HG03066 (cell line): Measurements from ENCODE around the gene AFF3.

Experiments used
- ATAC-seq: cut with Tn5 transposase; IDR thresholded peaks from one replicate; pipeline ENCODE4 v1.9.1; 2021; ENCODE audit warnings: low read depth; ENCODE audit not compliant: unreplicated experiment

Gene AFF3

DNA sequence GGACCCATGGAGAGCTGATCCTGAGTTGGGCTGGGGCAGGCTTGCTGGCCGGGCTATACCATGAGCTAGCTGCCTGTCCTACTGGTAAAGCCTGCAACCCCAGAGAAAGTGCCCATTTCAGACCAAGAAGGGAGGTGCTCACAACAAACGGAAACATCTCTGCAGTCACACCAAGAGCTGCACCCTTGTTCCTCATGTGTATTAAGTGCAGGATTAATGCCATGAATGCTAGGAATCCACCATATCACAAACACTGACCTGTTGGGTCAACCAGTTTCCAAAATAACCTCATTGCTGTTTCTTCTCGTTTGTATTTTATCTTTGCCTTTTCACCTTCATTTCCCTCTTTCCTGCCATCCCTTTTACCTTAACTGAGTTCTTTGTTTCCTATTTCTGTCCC is 69.9 kb downstream of the AFF3 start:
- ATAC-seq: no peak

DNA sequence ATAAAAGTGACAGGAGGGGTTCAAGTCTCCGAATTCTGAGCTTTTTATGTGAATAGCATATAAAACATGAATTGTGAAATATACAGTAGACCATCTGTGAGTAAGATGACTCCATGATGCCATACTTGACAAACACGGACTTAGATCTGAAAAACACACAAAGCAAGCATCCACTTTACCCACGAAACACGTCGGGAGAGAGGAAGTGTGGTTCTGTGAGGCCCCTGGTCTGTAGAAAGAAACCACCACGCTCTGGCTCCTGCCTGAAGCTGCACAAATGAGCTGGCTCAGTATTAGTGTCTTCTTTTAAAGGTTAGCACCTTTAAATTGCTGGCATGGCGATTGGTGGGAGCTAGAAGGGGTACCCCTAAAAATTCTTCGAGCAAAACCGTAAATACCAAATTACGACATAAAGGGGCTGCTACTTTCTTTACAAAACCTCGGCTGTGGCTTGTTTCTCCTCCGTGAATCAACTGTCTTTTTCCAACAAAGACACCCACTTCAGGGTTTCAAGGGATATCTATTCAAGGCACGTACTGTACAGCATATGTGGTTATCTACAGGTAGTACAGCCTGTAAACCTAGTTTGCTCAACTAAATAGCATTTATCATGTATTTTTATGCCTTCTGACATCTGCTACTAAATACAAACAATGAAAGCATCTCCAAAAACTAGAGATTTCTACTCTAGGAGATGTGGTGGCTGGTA is 70.9 kb downstream of the AFF3 start:
- no peak for ATAC-seq

DNA sequence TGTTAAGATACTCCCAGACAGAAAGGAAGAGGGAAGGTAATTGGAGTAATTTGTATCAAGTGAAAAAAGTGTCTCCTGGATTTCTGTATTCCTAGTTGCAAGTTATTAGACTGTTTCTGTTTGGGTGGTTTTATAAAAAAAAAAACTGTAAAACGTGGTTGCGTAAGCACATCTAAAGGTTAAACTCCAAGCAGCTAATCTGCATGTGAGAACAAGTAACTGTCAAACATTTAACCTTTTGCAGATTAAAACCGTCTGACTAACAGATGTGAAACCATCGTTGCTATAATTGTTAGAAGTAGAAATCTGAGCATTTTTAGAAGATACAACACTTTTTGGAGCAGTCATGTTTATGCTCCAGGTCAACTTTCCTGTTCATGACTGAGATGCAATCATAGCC is 72.3 kb downstream of the AFF3 start:
- ATAC-seq: no peak

DNA sequence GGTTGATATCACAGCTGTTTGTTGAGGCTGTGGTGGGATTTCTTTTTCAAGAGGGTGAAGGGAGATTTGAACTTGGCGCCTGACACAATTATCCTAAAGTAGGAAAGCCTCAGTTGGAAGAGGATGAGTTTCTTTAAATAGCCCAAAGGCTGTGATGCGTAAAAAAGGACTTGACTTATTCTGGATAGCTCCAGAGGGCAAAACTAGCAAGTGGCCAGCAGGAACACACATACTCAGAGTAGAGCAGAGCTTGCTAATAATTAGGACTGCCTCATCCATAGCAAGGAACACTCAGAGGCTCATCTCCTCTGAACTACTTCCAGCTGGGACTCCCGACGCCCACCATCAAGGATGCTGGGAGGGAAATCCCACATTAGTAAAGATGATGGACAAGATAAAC is 74.0 kb downstream of the AFF3 start:
- ATAC-seq: no peak

DNA sequence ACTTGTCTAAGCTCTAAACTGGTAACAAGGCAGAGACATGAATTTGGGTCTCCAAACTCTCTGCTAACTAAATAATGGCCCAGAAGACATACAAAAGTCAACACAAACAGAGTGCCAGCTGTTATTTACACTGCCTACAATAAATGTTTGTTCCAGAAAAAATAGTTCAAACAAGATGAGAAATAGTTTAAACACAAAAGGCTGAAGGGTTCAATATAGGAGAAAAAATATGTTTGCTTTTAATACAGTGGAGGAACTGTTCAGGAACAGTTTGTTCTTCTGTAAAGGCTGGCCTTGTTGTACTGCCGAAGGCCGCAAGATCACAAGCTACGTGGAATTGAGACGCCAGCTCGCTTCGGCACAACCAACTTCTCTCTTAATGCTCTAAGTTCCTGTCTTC is 74.6 kb downstream of the AFF3 start:
- ATAC-seq: no peak

DNA sequence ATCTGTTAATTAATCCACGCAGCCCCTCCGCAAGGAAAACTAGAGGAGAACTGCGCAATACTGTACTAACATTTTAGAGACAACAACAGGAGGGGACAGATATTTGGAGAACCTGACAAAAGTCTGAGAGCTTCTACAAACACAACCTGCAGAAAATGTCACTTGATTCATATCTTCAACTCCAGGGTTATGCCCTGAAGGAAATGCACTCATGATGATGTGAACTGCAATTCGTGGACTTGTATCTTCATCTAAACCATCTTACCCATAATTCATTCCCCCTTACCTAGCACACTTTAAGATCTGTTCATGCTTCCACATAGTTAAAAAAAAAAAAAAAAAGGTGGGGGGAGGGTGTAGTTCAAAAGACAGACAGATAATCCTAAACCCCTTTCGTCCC is 75.5 kb downstream of the AFF3 start:
- ATAC-seq: no peak

DNA sequence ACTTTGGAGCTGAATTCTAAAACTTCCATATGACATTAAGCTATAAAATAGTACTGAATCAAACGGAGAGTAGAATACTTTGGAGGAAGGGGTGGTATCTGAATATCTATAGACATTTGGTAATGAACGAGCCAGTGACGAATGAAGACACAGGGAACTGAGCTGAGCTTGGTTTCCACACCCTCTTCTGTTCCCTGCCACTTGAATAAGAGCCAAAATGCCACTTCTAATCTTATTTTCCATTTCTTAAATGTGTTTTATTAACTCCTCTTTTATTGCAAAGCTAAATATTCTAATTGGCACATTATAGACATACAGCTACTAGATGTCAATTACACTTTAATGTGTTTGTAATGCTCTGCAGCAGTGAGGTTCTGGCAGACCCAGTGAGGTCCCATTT is 76.1 kb downstream of the AFF3 start:
- no peak for ATAC-seq

DNA sequence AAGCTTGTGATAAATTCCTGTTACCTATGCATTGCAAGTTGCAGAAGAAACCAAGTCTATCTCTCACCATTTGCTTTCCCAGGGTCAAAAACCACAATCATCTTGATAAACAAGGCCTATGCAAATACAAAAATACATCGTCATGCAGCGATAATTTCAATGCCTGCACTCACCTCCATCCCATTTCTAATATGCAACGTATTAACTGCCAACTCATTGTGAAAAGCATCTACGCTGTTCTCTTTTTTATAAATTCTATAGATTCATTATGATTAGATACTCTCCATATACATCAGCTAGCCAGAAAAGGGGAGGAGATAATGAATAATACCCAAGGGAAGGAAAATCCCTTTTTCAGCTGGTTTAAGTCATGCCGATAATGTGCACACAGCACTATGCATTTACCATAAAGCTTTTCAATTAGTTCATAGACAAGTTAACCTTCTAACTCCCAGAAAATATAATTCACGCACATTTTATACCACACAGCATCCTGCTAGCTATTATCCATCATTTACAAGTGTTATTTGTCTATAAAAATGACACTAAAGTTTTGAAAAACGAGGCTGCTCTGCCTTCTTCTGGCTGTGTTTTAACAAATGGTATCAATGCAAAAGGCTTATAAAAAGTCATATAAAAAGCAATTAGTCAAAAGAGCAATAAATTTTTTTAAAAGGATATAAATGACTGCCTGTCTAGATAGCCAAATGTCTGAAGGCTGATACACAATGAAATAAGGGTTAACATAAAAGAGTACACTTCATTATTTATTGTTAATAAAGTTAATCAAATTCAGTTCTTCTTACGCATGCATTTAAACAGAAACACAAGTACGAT is 77.6 kb downstream of the AFF3 start:
- ATAC-seq: no peak

DNA sequence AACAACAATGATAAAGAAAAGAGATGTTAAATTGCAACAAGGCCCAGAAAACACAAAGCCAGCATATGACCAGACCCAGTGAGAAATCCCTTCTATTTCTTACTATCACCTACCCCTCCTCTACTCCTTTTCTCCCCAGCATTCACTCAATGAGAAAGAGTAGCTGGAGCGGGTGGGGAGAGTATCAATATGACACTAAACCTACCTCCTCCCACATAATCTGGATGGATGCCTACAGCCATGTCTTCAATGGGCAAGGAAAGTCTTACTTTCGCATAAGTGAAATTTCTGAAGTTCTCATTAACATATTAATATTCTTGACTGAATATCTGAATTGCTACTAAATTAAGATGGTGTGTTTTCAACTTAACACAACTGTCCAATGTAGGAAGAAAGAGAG is 78.2 kb downstream of the AFF3 start:
- no peak for ATAC-seq

DNA sequence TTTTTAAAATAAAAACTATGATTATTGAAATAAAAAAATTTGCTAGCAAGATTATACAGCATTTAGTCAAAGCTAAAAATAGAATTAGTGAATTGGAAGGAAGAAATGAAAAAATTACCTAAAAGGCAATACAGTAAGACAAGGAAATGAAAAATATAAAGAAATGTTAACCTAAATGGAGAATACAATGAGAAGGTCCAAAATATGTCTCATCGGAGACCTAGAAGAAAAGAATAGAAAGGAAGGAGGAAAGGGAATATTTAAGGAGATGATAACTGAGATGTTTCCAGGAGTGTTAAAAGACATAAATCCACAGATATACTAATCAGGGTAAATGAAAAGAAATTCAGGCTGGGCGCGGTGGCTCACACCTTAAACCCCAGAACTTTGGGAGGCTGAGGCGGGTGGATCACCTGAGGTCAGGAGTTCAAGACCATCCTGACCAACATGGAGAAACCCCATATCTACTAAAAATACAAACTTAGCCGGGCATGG is 78.9 kb downstream of the AFF3 start:
- ATAC-seq: no peak

DNA sequence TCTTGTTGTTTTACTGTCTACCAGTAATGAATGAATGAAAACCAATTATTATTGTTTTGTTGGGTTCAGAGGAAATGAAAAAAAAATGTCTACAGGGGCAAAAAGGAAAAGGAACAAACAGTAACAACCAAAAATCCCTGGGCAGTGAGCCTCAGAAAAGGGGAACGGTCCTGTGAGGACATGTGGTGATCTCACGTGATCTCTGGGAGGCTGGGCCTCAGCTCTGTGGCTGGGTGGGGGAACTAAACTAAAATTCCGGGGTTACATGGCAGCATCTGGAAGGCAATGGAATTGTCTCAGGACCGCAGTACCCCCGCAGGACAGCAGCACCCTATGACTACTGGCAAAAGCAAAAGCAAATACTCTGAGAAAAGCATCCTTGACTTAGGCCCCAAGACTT is 80.1 kb downstream of the AFF3 start:
- no peak for ATAC-seq

DNA sequence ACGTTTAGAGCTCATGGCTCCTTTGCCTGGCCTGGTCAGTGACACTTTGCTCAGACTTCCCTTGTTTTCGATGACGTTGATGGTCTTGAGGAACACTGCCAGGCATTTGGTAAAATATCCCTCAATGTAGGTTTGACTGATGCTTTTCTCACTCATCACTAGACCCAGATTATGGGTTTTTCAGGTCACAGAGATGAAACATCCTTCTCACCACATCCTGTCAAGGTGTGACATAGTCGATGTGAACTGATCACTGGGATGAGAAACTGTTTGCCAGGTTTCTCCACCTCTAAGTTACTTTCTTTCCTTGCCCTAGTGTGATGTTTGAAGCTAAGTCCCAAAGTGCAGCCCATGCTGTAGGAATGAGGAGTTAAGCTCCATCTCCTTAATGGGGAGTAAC is 81.5 kb downstream of the AFF3 start:
- no peak for ATAC-seq

DNA sequence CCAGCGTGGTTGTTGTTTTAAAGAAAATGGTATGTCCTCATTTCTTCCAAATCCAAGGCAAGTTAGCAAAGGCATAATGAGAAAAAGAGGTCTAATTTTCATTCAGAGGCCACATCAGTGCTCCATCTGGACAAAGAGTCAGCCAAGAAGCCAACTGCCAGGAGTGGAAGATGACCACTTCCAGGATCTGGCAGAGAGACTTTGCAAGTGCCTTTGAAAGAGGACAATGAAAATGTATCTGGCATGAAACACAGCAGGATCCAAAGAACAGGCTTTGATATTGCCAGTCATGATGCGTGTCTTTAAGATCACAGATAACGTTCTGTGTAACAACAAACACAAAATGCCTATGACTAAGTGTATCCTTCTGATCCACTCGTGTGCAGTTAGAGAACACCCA is 82.8 kb downstream of the AFF3 start:
- no peak for ATAC-seq

DNA sequence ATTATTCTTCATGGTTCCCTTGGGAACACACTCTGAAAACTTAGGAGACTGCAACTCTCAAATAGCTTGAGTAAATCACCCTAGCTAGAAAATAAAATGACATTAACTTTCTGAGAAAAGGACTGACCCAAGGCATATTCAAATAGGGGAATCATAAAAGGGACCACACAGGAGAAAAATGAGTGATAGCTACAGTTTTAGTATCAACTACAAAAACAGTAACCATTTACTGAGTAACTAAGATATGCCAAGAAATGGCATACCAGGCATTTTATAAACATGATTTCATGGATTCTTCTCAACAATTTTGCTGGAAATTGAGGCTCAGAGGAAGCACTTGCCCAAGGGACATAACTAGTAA is 84.5 kb downstream of the AFF3 start:
- ATAC-seq: no peak

DNA sequence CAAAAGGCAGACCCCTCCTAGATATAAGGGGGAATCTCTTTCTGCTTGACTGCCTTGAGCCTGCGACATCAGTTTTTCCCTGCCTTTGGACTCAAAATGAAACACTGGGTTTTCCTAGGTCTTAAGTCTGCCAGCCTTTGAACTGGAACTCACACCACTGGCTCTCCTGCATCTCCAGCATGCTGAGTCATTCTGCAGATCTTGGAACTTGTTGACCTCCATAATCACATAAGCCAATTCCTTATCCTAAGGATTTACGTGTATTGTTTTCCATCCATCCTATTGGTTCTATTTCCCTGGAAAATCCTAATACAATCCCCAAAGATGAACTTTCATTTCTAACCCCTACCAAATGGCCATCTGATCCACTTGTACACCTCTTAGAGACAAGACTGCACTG is 88.0 kb downstream of the AFF3 start:
- no peak for ATAC-seq

DNA sequence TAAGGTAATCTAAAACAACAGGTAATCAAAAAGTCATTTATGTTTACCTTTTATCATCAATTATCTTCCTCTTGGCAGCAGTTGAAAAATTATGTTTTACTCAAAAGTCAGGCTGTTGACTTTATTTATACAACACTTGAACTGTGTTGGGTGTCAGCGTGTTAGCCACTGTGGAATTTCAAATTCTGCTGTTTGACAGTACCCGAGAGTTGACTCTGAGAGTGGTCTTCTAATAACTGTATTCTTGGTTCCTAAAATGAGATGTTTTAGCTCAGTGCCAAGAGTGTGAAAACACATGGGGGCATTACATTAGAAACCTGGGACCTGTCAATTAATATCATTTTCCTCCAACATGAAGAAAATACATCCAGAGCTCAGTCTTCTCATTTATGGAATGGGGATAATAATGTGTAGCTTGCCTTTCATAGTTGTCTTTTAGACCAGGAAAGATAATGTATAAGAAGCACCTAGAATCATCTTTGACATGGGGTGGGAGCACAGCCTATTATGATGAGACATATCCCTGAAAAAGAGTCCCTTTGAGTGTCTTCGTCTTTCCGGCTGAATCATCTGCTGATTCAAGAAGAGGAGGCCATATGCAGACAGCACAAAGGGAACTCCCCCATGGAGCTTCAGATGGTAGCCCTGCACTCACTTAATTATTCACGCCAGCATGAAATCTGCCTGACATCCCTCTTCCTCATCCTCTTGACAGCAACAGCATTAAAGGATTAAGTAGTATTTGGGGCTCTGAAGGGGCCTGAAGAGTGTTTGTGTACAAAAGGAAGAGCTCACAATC is 89.1 kb downstream of the AFF3 start:
- ATAC-seq: no peak

DNA sequence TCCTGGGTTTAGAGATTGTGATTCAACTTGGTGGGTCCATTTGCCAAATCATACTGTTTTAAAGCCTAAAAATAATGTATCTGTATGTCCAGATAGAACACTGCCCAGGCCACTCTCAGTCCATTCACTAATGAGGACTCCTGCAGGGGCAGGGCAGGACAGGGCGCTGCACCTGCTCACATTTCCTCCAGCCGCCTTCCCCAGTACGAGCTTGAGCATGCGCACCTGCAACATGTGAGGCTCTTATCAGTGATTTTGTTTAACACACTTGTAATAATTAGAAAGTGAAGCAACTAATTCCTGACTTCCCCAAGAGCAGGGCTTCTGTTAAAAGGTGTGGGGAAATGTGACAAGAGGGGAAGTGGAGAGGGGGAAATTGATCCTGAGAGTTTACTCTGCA is 89.7 kb downstream of the AFF3 start:
- ATAC-seq: no peak

DNA sequence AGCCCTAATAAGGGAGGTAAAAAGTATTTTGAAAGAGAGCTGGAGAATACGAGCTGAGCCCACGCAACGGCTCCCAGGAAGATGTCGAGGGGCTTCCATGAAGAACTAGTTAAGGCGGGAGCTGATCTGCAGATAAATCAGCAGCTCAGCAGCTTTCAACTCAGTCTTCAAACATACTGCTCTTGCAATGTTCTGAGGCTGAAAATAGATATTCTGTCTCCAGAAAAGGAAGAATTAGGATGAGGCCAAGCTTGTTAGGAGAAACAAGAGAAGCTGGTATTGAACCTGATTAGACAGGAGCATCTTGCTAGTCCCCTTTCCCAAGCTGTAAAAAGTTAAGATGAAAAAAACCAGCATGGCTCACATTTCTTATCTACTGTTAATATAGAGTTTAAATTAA is 91.1 kb downstream of the AFF3 start:
- no peak for ATAC-seq

DNA sequence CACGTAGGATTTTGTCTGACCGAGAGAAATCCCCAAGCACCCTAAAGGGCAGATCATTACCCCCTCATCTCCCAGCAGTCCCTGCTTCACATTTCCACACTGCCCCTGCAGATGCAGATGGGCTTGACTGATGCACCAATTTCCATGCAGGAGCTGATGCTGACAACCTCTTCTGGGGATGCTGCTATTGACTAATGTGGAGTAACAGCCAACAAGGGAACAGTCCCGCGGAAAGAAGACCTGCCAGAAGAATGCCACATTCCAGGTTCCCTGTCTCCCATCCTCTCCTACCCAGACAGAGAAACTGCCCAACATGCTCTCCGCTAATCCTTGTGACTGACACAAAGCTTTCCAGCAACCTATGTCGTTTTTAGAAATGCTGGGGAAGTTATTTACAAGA is 91.7 kb downstream of the AFF3 start:
- ATAC-seq: no peak

DNA sequence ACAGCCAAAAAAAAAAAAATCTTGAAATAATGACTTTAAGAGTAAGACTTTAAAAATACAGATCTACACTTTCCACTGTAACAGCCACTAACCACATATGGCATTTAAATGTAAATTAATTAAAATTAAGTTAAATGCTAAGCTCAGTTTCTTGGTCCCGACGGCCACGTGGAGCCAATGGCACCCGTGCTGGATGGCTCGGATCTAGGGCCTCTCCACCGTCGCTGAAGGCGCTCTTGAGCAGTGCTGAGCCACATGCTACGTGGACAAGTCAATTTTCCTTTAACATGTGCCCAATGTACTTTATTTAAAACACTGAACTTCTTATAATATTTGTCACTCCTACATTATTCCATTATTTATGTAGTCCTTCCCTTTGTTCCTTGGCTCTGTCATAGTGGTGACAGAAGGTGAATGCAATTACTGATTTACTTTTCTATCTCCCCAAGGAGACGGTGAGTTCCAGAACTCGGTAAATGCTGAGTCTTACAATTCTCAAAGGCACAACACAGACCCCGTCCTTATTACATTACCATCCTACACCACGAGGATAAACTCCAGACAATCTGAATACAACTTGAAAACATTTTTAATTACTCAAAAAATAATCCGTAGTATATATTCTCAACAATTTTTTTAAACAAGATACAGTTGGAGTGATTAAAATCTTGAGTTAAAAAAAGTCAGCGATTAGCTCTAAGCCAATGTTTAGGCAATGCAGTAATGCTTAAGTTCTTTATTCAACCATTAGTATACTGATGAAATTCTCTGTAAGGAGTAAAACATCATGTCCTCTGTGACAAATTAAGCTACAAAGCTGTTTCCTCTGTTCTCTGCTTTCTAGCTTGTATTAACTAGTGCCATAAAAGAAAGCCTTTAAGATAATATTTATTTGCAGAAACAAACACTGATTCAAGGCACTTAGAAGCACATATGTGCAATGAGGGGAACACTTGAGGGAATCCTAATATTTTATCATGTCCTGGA is 95.1 kb downstream of the AFF3 start:
- no peak for ATAC-seq
